OCI-LY1 (cell line): ENCODE measurements around the gene MTIF2.
"Not testable (repeated sequence)": the region's sequence is repeated elsewhere in the genome, so short reads cannot be mapped to it uniquely, and the experiment has no call there.

Experiments used
- H2AFZ ChIP-seq: fragments of 200-600 bp; sonication (generic), shearing (Covaris generic); 2 replicates; pipeline ENCODE4 v1.6.0; 2014; ENCODE audit warnings: antibody characterized with exemption, mild to moderate bottlenecking, low read length
- H3F3A ChIP-seq: fragments of 200-600 bp; sonication (generic), shearing (Covaris generic); 2 replicates; pipeline ENCODE4 v1.6.0; 2014; ENCODE audit warnings: mild to moderate bottlenecking, antibody characterized with exemption, low read length, moderate library complexity; ENCODE audit not compliant: insufficient read depth
- H3K27ac ChIP-seq: fragments of 200-600 bp; sonication (generic); 2 replicates; pipeline ENCODE4 v1.5.1; 2014; ENCODE audit warnings: low read length, mixed run types, mild to moderate bottlenecking, low read depth; ENCODE audit not compliant: poor library complexity, severe bottlenecking
- H3K27me3 ChIP-seq: fragments of 200-600 bp; sonication (generic); 2 replicates; pipeline ENCODE4 v1.6.0; 2014; ENCODE audit warnings: antibody characterized with exemption, mild to moderate bottlenecking, low read length, moderate library complexity; ENCODE audit not compliant: insufficient read depth
- H3K36me3 ChIP-seq: fragments of 200-600 bp; sonication (generic); 2 replicates; pipeline ENCODE4 v1.6.1; 2014; ENCODE audit warnings: mild to moderate bottlenecking, antibody characterized with exemption, low read length, moderate library complexity, mixed read lengths; ENCODE audit not compliant: insufficient read depth
- H3K4me1 ChIP-seq: fragments of 200-600 bp; sonication (generic); 2 replicates; pipeline ENCODE4 v1.5.1; 2014; ENCODE audit warnings: mild to moderate bottlenecking, low read length, moderate library complexity; ENCODE audit not compliant: insufficient read depth, severe bottlenecking
- H3K4me2 ChIP-seq: fragments of 200-600 bp; sonication (generic), shearing (Covaris generic); 2 replicates; pipeline ENCODE4 v1.6.1; 2014; ENCODE audit warnings: low read length
- H3K4me3 ChIP-seq: fragments of 200-600 bp; sonication (generic); 2 replicates; pipeline ENCODE4 v1.5.1; 2014; ENCODE audit warnings: low read length, low read depth, mild to moderate bottlenecking, mixed read lengths; ENCODE audit not compliant: poor library complexity, severe bottlenecking
- H3K79me2 ChIP-seq: fragments of 200-600 bp; shearing (Covaris generic); 2 replicates; pipeline ENCODE4 v1.6.1; 2016; ENCODE audit warnings: mixed run types, low read length, mixed read lengths; ENCODE audit not compliant: insufficient read depth
- H3K9ac ChIP-seq: fragments of 200-600 bp; sonication (generic), shearing (Covaris generic); 2 replicates; pipeline ENCODE4 v1.6.1; 2014; ENCODE audit warnings: mild to moderate bottlenecking, low read length, mixed read lengths
- H3K9me2 ChIP-seq: fragments of 200-600 bp; sonication (generic), shearing (Covaris generic); 2 replicates; pipeline ENCODE4 v1.6.1; 2014; ENCODE audit warnings: low read depth, mild to moderate bottlenecking, low read length, mixed read lengths
- H3K9me3 ChIP-seq: fragments of 200-600 bp; shearing (Covaris generic); 2 replicates; pipeline ENCODE4 v1.6.1; 2014; ENCODE audit warnings: low read length, mixed read lengths
- H4K20me1 ChIP-seq: fragments of 200-600 bp; sonication (generic), shearing (Covaris generic); 2 replicates; pipeline ENCODE4 v1.6.0; 2016; ENCODE audit warnings: mild to moderate bottlenecking, low read length; ENCODE audit not compliant: insufficient read depth
- CTCF ChIP-seq: fragments of 200-600 bp; sonication (generic), shearing (Covaris generic); IDR thresholded peaks from 2 replicates; pipeline ENCODE4 v1.5.1; 2017; ENCODE audit warnings: mild to moderate bottlenecking, antibody characterized with exemption, low read length, moderate library complexity, mixed read lengths
- EZH2 ChIP-seq: fragments of 200-600 bp; sonication (generic), shearing (Covaris generic); IDR thresholded peaks from 2 replicates; pipeline ENCODE4 v1.8.0; 2017; ENCODE audit warnings: borderline replicate concordance, mixed run types, mild to moderate bottlenecking, antibody characterized with exemption, low read length, moderate library complexity, mixed read lengths

The MTIF2 gene

GRCh38 chr2:55200416-55200815, 68.6 kb downstream of the MTIF2 start:
- Histone ChIP-seq H3K9me3 (peaks cover 4% of the 10 kb centered on the region; the same call in 1 of the 2 replicates), H3K36me3 (peaks cover 14% of the 10 kb centered on the region), H3K79me2 (no peaks in the 10 kb centered on the region), H3K9ac (no peak overlapping the region), H3K4me3 (no peak overlapping the region), H3K4me1 (no peaks in the 10 kb centered on the region), H3K27me3 (no peaks in the 10 kb centered on the region), H3K27ac (no peak overlapping the region), H3K9me2 (no peaks in the 10 kb centered on the region), H2AFZ (no peak overlapping the region), H4K20me1 (no peaks in the 10 kb centered on the region), H3K4me2 (no peak overlapping the region), H3F3A (no peaks in the 10 kb centered on the region)
- no peak for TF ChIP-seq CTCF
- no peak for TF ChIP-seq EZH2

DNA sequence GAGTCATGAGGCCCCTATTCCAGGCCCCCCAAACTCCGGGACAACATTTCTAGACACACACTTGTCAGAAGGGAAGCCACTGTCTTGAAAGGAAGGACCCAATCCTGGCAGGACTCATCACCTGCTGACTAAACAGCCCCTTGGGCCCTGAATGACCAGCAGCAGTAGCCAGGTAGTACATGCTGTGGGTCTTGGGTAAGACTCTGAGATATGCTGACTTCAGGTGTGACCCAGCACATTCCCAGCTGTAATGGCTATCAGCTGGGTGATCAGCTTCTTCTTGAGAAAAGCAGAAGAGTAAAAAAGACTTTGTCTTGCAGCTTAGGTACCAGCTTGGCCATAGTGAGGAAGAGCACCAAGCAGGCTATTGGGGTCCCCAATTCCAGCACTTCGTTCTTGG, 72.5 kb downstream of the MTIF2 start:
- Histone ChIP-seq H2AFZ (no peak overlapping the region), H3F3A (no peaks in the 10 kb centered on the region)

GRCh38 chr2:55191888-55192287, 77.1 kb downstream of the MTIF2 start:
- H3K36me3 ChIP-seq, H3K4me3 ChIP-seq, H3K27me3 ChIP-seq, H3K4me2 ChIP-seq, H4K20me1 ChIP-seq, H3K79me2 ChIP-seq, H3K27ac ChIP-seq, H3K4me1 ChIP-seq, H3K9me2 ChIP-seq, H3F3A ChIP-seq, H2AFZ ChIP-seq, H3K9me3 ChIP-seq, H3K9ac ChIP-seq: not testable (repeated sequence)

More for the DNA sequence above, 72.5 kb downstream of the MTIF2 start:
- TF ChIP-seq CTCF (no peak), EZH2 (no peak)
- no peak overlapping the region for H3K9ac ChIP-seq
- no peaks in the 10 kb centered on the region for H4K20me1 ChIP-seq
- H3K9me3 ChIP-seq: no peaks in the 10 kb centered on the region
- H3K27me3 ChIP-seq: no peaks in the 10 kb centered on the region
- H3K4me2 ChIP-seq: no peak overlapping the region
- H3K4me1 ChIP-seq: no peaks in the 10 kb centered on the region
- peaks cover 7% of the 10 kb centered on the region for H3K36me3 ChIP-seq
- no peak overlapping the region for H3K4me3 ChIP-seq
- H3K79me2 ChIP-seq: no peaks in the 10 kb centered on the region
- H3K9me2 ChIP-seq: no peaks in the 10 kb centered on the region
- no peak overlapping the region for H3K27ac ChIP-seq

- H3K27ac ChIP-seq, H3K79me2 ChIP-seq, H3K9me3 ChIP-seq, H3K9ac ChIP-seq, H3K9me2 ChIP-seq, H3K36me3 ChIP-seq, H2AFZ ChIP-seq, H4K20me1 ChIP-seq, H3K4me2 ChIP-seq, H3K4me3 ChIP-seq, H3K4me1 ChIP-seq, H3F3A ChIP-seq, H3K27me3 ChIP-seq: not testable (repeated sequence)
Observed at GRCh38 chr2:55186837-55187236, 82.2 kb downstream of the MTIF2 start.
